GM18499 (cell line): ENCODE data around the gene ZEB2.

ENCODE experiments used
- ATAC-seq: cut with Tn5 transposase; IDR thresholded peaks from one replicate; pipeline ENCODE4 v1.9.1; 2021; ENCODE audit warnings: moderate number of reproducible peaks; ENCODE audit not compliant: insufficient read depth, unreplicated experiment

ZEB2 gene

GRCh38 chr2:144431998-144432397 is 87.9 kb downstream of the ZEB2 start:
- ATAC-seq, result no peak

- ATAC-seq, result no peak
These were observed 88.5 kb downstream of the ZEB2 start for GRCh38 chr2:144431392-144431783.

- ATAC-seq, result peak; percentile 97
These were observed 89.1 kb downstream of the ZEB2 start for GRCh38 chr2:144430722-144431391.

- ATAC-seq, result no peak
These were observed 90.4 kb downstream of the ZEB2 start for GRCh38 chr2:144429396-144430112.

- ATAC-seq, result no peak
These were observed 92.9 kb downstream of the ZEB2 start for GRCh38 chr2:144426981-144427479.

GRCh38 chr2:144426355-144426754 is 93.6 kb downstream of the ZEB2 start:
- ATAC-seq, result no peak

GRCh38 chr2:144424559-144425240 is 95.2 kb downstream of the ZEB2 start:
- no peak for ATAC-seq

- ATAC-seq, result no peak
These were observed 98.1 kb downstream of the ZEB2 start for GRCh38 chr2:144421606-144422510.

- no peak for ATAC-seq
These were observed 100.7 kb downstream of the ZEB2 start for GRCh38 chr2:144419218-144419617.

- ATAC-seq, result no peak
These were observed 104.5 kb downstream of the ZEB2 start for GRCh38 chr2:144415386-144415785.

- peak; percentile 62 for ATAC-seq
These were observed 105.5 kb downstream of the ZEB2 start for GRCh38 chr2:144414324-144414845.

- no peak for ATAC-seq
These were observed 107.2 kb downstream of the ZEB2 start for GRCh38 chr2:144412709-144413108.

- no peak for ATAC-seq
These were observed 108.4 kb downstream of the ZEB2 start for GRCh38 chr2:144411473-144411872.

- no peak for ATAC-seq
These were observed 110.7 kb downstream of the ZEB2 start for GRCh38 chr2:144409241-144409640.

- ATAC-seq, result no peak
These were observed 112.7 kb downstream of the ZEB2 start for GRCh38 chr2:144407262-144407661.

- no peak for ATAC-seq
These were observed 113.7 kb downstream of the ZEB2 start for GRCh38 chr2:144405982-144406788.

GRCh38 chr2:144405321-144405720 is 114.6 kb downstream of the ZEB2 start:
- no peak for ATAC-seq

GRCh38 chr2:144404586-144405314 is 115.2 kb downstream of the ZEB2 start:
- ATAC-seq, result no peak

GRCh38 chr2:144403933-144404332 is 116.0 kb downstream of the ZEB2 start:
- no peak for ATAC-seq
